Renal cortical epithelial cell (primary cell): ENCODE data around the gene FZD7. TPM values are rescaled to one million over a fixed set of nuclear protein-coding genes. Genes with fewer than 3 reads are reported as not detected.

Source experiments
- DNase-seq: peaks from one replicate; pipeline ENCODE4 v3.0.0-alpha.2; 2011; ENCODE audit warnings: low read depth
- total RNA-seq: library from RNA; depleted of rRNA; stranded (reverse); fragments of >200 nt; gene quantifications from 2 replicates; pipeline ENCODE4 v1.2.3, GENCODE V29; 2014

Gene FZD7
- total RNA-seq, 1 donor from 2014 or later, result 17.1 TPM

DNA sequence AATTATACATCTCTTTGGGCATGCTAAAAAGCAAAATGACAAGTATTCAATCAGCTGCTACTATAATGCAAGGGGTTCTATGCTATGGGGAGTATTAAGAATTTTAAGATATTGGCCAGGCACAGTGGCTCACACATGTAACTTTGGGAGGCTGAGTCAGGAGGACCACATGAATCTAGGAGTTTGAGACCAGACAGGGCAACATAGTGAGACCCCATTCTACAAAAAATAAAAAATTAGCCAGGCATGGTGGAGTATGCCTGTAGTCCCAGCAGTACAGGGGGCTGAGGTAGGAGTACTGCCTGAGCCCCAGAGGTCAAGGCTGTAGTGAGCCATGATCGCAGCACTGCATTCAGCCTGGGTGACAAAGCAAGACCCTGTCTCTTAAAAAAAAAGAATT lies 33.9 kb downstream of the FZD7 start:
- DNase-seq, result no peak

DNA sequence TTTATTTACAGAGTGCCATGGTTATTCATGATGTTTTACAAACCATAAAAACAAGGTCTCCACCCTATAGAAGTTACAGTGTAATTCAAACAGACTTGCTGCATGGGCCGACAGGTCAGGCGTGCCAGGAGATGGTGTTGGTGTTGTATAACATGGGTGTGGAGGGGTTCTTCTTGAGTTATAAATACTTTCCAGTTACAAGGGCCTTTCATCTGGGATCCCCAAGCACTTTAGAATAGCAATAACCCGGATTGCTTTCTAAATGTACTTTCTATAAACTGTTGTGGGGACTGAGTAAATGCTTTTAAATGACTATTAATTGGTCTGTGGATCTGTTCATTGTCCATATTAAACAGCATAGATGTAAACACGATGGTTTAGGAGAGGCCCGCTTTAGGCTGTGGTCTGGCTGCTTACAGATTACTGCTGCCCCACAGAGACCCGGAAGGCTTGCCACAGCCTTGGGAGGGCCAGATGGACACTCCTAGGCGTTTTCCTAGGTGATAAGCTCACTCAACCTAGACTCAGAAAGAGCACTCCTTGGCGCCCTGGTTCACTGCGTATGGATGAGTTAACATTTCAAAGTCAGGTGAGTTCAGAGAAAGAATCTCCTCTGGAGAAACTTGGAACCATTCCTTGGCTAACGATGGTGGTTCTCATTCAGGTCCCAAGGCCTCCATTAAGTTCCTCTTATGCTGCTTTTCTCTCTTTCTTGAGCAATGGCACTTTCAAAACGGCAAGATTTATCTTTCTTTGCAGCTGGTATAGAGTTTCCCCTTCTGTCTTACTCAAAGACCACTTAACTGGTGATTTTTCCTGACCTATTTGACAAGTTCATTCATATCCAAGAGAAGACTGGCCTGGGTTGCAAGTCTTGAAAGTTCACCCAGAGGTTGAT lies 35.8 kb downstream of the FZD7 start:
- no peak for DNase-seq

DNA sequence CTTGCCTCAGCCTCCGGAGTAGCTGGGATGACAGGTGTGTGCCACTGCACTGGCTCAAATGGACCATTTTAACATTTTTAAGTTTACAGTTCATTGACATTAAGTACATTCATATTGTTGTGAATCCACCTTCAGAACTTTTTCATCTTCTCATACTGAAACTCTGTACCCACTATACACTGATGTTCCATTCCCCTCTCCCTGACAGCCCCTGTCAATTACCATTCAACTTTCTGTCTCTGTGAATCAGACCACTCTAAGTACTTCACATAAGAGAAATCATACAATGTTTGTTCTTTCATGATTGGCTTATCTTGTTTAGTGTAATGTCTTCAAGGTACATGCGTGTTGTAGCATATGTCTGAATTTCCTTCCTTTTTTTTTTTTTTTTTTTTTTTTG lies 37.5 kb downstream of the FZD7 start:
- DNase-seq, result no peak

DNA sequence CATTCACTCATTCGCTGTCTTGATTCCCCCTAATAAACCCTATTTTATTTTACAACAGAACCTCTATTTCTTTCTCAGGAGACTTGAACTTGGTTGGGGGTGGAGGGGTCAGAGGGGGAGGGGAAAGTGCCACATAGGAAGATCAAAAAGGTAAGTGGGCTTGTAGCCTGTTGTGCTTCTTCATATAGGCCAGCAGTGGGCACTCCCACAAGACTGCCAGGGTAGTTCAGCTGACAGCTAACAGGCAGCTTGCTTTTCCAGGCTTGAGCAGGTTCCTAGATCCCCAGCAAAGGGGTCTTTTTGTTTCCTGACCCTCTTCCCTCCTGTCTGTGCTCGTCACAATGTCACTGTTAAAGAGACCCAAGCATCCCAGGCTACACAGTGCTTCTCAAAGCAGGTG lies 38.6 kb downstream of the FZD7 start:
- no peak for DNase-seq

DNA sequence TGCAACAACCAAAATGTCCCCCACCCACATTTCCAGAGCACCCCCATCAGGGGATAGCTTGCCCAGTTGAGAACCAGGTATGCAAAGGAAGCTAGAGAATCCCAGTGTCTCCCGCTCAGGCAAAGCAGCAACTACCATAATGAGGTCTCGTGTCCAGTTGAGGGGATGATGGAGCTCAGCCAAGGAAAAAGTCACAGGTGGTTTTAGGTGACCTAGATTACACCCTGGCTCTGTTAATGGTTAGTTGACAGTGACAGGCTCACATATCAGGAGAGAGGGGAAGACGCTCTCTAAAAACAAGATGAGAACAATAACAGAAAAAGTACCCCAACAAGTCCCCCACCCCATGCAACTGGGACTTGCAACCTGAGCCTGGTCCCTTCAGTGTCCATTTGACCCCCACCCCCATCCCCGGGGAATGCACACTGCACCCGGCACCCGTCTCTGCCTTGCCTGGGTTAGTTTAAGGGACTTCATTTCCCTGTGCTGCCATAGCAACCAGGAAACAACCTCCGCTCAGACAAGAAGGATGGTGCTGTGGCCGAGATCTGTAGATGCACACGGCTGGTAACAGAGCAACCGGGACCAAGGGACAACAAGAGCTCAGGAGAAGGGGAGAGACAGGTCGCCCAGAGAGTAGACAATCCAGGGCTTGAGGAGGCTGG lies 39.2 kb downstream of the FZD7 start, which contains the start of gene KIAA2012:
Gene KIAA2012 (plus strand): TSS at position 519 of the 665 bp plus-strand sequence. CDS start 373 bp downstream, outside the sequence.
- peak; percentile 45 for DNase-seq

DNA sequence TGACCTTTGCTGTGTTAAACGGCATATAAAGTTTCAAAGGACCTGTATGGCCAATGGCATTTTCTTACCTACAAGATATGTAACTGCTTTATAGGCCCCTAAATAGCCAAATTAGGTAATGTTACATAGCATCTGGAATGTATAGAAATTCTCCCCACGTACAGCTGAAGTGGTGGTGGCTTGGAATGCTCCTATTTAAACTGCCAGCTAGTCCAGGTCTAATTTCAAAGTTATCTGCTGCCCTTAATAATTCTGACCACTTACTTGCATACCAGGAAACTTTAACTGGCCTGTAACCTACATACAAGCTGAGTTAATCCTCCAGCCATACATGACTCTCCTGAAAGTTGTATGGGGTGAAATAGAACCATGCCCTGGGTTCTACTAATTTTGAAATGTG lies 40.7 kb downstream of the FZD7 start:
- DNase-seq, result no peak

DNA sequence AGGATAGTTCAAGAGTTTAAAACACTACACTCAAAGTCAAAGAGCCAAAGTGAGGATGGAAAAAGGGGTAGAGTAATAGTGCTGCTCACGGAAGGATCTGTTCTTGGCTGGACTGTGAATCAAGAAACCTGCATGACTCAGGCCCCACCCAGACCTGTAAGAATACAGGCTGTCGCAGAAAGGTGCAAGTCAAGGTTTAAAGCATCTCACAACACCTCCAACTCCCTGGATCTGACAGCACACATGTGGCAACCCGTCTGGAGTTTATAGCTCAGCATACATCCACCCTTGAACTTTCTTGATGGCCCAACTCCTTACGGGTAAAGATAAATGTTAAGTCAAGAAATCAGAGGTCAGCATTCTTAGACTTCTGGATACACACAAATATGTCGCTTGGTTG lies 45.7 kb downstream of the FZD7 start:
- DNase-seq, result no peak

DNA sequence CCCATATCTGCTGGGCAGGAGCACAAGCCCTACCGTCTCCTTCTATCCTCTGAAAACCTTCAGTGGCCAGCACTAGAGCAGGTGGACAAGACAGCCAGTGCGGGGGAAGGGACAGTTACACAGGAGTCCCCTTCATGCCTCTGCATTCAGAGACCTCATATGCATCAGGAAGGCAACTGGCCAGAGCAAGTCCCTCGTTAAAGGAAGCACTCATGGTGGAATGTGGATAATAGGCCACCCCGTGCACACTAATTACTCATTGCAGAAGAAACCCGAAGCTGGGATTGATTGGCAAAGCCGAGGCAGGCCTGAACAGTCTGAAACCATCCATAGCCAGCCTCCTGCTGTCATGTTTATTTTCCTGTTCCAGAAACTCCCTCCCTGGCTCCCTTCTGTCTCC lies 50.6 kb downstream of the FZD7 start:
- DNase-seq, result no peak

Other genes with a start within 250 kb of the FZD7 start
- 0.55 and 4.5 TPM in 2 replicates for gene CDK15, start 227.3 kb upstream of the FZD7 start, total RNA-seq
- gene KIAA2012, start 39.4 kb downstream of the FZD7 start, total RNA-seq, result not detected in 2 replicates
- gene SUMO1, start 204.7 kb downstream of the FZD7 start, total RNA-seq, result 133 and 241 TPM in 2 replicates
- gene NOP58, start 231.9 kb downstream of the FZD7 start, total RNA-seq, result 69.5 and 74.5 TPM in 2 replicates